Cardiac fibroblast (primary cell): ENCODE measurements around the gene ANKEF1.

Source experiments
- DNase-seq, 2 donors: peaks; one replicate each; pipeline versions ENCODE4 v3.0.0 to v3.0.0-alpha.2; 2010; ENCODE audit warnings: low read depth in 2 of 2
- H3K4me3 ChIP-seq, 2 donors: replicated peaks in 1 of 2; 1 replicate in 1 of 2; 2 replicates in 1 of 2; pipeline ENCODE4 v1.5.1; 2011; ENCODE audit warnings: low read depth in 2 of 2, low read length in 2 of 2, mild to moderate bottlenecking in 2 of 2, moderate library complexity in 1 of 2
- TF ChIP-seq, protein P1 (sequence below): IDR thresholded peaks from one replicate; pipeline ENCODE4 v1.5.1; 2011; ENCODE audit warnings: low read depth, mild to moderate bottlenecking, low read length, inconsistent platforms

ANKEF1 gene

DNA sequence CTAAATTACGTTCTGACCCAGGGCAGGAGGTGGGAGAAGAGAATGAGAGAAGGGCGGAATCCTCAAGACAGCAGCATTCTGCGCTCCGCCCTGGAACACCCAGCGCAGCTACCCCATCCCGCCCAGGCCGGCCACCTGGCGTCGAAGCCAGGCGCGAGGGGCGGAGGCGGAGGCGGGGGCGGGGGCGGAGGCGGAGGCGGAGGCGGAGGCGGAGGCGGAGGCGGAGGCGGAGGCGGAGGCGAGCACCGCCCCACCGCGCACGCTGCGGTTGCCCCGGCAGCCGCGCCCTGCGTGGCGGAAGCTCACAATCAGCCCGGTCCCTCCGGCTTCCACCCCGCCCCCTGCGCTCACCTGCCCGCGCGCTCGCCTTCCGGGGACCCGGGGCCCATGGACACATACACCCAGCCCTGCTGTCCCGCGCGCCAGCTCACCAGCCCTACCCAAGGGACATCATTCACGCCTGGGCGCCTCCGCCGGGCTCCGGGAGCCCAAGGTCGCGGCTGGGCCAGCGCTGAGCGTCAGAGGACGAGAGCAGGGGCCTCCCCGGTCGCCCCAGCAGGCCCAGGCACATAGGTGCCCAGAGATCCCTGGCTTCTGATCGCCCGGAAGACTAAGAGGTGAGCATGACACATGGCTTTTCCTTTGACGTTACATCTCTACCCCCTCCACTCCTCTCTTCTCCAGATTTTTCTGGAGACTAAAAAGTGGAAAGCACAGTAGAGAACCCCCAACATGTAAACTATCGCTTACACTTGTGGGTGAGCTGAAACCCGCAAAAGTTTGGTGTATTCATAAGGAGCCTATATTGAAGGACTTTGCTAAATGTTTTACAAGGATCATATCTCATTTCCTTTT, at the start of gene ANKEF1:
Gene ANKEF1, plus strand, starts transcription at position 271 of the 855 bp plus-strand sequence. CDS start 3,315 bp downstream, outside the sequence.
- peak; percentile 46 to 57 for DNase-seq
- TF ChIP-seq, protein P1, sequence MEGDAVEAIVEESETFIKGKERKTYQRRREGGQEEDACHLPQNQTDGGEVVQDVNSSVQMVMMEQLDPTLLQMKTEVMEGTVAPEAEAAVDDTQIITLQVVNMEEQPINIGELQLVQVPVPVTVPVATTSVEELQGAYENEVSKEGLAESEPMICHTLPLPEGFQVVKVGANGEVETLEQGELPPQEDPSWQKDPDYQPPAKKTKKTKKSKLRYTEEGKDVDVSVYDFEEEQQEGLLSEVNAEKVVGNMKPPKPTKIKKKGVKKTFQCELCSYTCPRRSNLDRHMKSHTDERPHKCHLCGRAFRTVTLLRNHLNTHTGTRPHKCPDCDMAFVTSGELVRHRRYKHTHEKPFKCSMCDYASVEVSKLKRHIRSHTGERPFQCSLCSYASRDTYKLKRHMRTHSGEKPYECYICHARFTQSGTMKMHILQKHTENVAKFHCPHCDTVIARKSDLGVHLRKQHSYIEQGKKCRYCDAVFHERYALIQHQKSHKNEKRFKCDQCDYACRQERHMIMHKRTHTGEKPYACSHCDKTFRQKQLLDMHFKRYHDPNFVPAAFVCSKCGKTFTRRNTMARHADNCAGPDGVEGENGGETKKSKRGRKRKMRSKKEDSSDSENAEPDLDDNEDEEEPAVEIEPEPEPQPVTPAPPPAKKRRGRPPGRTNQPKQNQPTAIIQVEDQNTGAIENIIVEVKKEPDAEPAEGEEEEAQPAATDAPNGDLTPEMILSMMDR: no peak
- H3K4me3 ChIP-seq: peak within 1 kb of the TSS; percentile 41 to 67

DNA sequence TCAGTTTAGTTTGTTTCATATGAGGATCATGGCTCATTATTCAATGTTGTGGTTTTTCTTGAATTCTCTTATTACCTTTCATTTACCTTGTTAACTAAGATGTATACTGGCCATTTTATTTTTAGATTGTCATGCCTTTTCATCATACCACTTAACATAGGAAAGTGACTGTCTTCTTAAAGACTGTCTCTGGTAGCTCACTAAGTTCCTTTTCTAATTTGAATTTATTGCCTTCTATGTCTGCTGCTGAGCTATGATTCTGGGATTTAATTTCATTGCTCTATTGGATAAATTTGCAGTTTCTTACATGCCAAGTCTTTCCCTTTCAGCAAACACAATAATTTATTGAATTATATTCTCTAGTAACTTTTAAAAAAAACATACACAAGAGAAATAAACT, 49.5 kb upstream of the ANKEF1 start:
- TF ChIP-seq, protein P1: no peak
- no peak overlapping the region for H3K4me3 ChIP-seq
- DNase-seq: no peak

DNA sequence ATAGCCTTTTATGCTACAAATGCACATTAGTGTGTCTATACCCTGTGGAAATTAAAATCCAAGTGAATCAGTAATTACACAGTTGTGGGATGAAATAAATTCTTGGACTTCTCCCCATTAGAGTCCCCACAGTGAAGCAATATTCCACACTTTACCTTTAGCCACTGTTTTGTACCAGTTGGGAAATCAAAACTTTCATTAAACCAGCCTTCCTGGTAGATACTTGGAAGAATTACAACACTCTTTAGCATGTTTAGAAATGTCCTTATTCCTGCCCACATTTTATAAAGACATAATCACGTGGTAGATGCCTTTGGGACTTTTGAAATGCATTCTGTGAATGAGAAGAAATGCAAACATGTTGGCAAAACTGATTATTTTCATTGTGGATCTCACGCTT, 49.0 kb upstream of the ANKEF1 start:
- DNase-seq: peak in 1 of 2 donors; percentile 10
- no peak overlapping the region for H3K4me3 ChIP-seq
- TF ChIP-seq, protein P1: no peak

DNA sequence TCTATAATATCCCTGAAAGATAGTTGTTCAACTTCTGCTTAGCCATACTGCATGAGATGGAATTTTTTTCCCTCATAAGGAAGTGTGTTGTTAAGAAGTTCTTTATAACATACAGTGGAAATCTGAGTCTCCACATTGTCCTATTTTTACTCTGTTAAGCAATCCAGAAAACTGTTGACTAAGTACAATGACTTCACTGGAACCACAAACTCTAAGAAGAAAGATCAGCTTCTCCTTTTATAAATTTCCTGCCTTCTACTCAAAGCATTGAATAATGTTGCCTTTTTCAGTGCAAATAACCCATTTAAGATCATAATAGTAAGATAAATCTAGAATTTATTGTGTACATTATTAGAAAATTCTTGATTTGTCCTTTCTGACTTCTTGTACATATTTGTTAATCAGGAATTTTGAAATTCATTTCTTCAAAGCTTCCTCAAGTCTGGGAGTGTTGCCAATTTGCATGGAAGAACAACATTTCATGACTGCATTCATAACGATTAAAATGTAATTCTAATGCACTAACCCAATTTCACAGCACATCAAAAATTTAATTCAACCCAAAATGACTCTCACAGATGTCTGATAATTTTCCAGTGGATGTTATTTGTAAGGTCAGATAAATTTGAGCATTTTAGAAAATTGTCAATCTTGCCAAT, 45.6 kb upstream of the ANKEF1 start:
- H3K4me3 ChIP-seq: no peak overlapping the region
- DNase-seq: peak; percentile 77 to 84
- TF ChIP-seq, protein P1: no peak

DNA sequence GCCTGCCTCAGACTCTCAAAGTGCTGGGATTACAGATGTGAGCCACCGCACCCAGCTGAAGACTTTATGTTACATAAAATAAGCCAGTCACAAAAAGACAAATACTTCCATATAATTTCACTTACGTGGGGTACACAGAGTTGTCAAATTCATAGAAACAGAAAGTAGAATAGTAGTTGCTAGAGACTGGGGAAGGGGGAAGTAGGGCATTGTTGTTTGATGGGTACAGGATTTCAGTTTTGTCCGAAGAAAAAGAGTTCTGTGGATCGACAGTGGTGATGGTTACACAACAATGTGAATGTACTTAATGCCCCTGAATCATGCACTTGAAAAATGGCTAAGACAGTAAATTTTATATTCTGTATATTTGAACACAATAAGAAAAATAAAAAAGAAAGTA, 41.6 kb upstream of the ANKEF1 start:
- TF ChIP-seq, protein P1: no peak
- no peak for DNase-seq
- no peak overlapping the region for H3K4me3 ChIP-seq

DNA sequence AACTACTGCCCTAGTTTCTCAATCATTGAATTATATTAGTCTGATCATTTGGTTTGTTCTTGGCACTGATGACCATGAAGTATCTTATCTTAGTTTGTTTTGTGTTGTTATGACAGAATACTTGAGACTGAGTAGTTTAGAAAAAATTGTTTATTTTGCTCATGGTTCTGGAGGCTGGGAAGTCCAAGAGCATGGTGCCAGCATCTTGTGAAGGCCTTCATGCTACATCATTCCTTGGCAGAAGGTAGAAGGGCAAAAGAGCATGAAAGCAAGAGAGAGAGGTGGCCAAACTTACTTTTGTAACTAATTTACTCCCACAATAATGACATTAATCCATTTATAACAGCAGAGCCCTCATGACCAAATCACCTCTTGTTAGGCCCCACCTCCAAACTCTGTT, 40.1 kb upstream of the ANKEF1 start:
- no peak for DNase-seq
- TF ChIP-seq, protein P1: no peak
- no peak overlapping the region for H3K4me3 ChIP-seq
